Ishikawa (cell line): ENCODE measurements around the gene INTS14.
A peak's percentile ranks its signal among the peaks of the same experiment; 100 is the strongest.

Experiments used
- CEBPB ChIP-seq: IDR thresholded peaks from 2 replicates; pipeline ENCODE4 v1.6.1; 2012
- CREB1 ChIP-seq: IDR thresholded peaks from 2 replicates; pipeline ENCODE4 v1.6.1; 2012; ENCODE audit warnings: low read depth
- EGR1 ChIP-seq: IDR thresholded peaks from 2 replicates; pipeline ENCODE4 v1.6.1; 2012
- EP300 ChIP-seq: IDR thresholded peaks from 2 replicates; pipeline ENCODE4 v1.6.1; 2012; ENCODE audit warnings: borderline replicate concordance
- FOXM1 ChIP-seq: IDR thresholded peaks from 2 replicates; pipeline ENCODE4 v1.6.1; 2012; ENCODE audit warnings: low read depth, borderline replicate concordance
- NFIC ChIP-seq: IDR thresholded peaks from 2 replicates; pipeline ENCODE4 v1.6.1; 2012
- RAD21 ChIP-seq: IDR thresholded peaks from 2 replicates; pipeline ENCODE4 v1.6.1; 2012; ENCODE audit warnings: low read depth
- TAF1 ChIP-seq: IDR thresholded peaks from 2 replicates; pipeline ENCODE4 v1.6.1; 2012; ENCODE audit warnings: low read depth, mild to moderate bottlenecking
- TCF12 ChIP-seq: IDR thresholded peaks from 2 replicates; pipeline ENCODE4 v1.6.1; 2012; ENCODE audit warnings: low read depth
- TEAD4 ChIP-seq: IDR thresholded peaks from 2 replicates; pipeline ENCODE4 v1.6.1; 2012
- YY1 ChIP-seq: IDR thresholded peaks from 2 replicates; pipeline ENCODE4 v1.6.1; 2012; ENCODE audit warnings: low read depth
- ZBTB7A ChIP-seq: IDR thresholded peaks from 2 replicates; pipeline ENCODE4 v1.6.1; 2012; ENCODE audit warnings: low read depth
- TF ChIP-seq, protein P1 (sequence below): IDR thresholded peaks from 2 replicates; pipeline ENCODE4 v1.6.1; 2012
- TF ChIP-seq, protein P2 (sequence below): IDR thresholded peaks from 2 replicates; pipeline ENCODE4 v1.6.1; 2012
- TF ChIP-seq, protein P3 (sequence below): IDR thresholded peaks from 2 replicates; pipeline ENCODE4 v1.6.1; 2012; ENCODE audit warnings: low read depth, mild to moderate bottlenecking

Gene INTS14

DNA sequence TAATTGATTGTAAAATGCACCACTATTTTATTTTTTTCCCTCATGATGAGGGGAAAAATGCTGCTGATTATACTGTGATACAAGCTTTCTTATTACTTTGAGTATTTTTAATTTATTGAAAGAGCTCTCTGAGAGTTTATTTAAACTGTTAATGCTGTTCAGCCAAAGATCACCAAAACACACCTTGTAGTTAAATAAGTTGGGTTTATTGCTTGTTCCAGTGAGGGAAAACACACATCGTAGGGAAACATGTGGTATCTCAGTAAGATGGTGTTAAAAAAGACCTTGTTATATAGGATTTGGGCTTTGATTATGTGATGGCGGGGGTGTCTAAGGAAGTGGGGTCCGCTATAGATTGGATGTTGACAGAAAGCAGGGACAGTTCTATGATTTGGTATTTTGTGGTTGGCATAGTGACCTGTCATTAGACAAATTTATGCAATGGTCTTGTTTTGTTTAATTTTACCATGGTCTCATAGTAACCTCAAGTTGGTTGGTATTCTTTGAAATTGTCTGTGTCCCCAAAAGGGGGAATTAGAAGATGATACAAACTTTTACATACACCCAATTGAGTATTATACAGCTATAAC is 69.6 kb downstream of the INTS14 start:
- TF ChIP-seq CREB1 (no peak), ZBTB7A (no peak), TAF1 (no peak), EP300 (no peak), TEAD4 (no peak)
- TF ChIP-seq, protein P1, sequence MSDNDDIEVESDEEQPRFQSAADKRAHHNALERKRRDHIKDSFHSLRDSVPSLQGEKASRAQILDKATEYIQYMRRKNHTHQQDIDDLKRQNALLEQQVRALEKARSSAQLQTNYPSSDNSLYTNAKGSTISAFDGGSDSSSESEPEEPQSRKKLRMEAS: no peak

DNA sequence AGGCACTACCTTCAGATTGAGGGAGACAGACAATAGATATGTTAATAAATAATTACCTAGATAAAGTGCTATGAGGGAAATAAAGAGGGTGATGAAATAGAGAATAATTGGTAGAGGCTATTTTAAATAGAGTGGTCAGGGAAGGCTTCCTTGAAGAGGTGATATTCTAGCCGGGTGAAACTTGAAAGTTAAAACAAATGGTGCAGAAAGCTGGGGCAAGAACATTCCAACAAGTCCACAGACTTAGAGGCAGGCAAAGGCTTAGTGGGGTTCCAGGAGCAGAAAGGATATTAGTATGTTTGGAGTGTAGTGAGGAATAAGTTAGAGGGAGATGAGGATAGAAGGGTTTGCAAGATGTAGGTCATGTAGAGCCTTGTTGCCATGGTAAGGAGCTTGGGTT is 70.6 kb downstream of the INTS14 start:
- no peak for TF ChIP-seq TCF12
- TF ChIP-seq, protein P1: no peak
- TF ChIP-seq, protein P2, sequence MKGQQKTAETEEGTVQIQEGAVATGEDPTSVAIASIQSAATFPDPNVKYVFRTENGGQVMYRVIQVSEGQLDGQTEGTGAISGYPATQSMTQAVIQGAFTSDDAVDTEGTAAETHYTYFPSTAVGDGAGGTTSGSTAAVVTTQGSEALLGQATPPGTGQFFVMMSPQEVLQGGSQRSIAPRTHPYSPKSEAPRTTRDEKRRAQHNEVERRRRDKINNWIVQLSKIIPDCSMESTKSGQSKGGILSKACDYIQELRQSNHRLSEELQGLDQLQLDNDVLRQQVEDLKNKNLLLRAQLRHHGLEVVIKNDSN: no peak
- TF ChIP-seq NFIC: no peak
- no peak for TF ChIP-seq TEAD4
- no peak for TF ChIP-seq RAD21
- TF ChIP-seq CREB1: no peak
- TF ChIP-seq YY1: no peak
- TF ChIP-seq EGR1: no peak
- no peak for TF ChIP-seq ZBTB7A

DNA sequence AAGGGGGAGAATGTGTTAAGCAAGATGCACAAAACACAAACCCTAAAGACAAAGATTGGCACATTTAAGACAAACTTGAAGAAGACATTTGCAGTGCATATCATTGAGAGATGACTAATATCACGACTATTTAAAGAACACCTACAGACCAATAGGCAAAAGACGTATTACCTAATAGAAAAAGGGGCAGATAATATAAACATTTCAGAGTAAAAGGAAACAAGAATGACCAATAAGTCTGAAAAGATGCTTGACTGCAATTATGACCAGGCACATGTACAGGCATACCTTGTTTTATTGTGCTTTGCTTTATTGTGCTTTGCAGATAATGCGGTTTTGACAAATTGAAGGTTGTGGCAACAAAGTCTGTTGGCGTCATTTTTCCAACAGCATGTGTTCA is 75.7 kb downstream of the INTS14 start:
- TF ChIP-seq, protein P1: no peak

DNA sequence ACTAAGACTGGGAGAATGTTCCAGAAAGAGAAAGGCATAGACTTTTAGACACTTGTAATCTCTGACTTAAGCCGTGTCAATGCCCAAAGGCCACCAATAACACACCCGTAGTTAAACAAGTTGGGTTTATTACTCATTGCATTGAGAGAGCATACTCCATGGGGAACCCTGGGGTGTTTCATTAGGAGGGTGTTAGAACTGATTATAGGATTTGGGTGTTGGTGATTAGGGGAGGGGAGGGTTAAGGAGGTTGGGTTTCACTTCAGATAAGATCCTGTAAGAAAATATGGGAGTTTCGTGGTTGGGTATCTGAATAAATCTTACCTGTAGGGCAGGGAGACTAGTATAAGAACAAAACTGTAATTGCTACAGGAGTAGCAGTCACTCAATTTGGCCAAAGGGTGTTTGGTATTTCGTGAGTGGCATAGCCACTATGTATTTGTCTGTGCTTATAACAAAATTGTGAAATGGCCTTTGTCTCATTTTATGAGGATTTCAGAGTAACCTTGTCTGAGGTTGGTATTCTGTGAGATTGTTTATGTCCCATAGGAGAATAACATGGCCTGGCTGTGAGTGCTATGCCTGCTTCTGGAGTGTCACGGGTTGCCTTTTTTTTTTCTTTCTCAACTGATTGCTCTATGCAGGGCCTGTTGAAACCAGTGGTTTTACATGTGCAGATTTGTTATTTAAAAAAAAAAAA is 77.7 kb downstream of the INTS14 start:
- TF ChIP-seq EGR1: no peak
- TF ChIP-seq CEBPB: no peak
- TF ChIP-seq EP300: no peak

DNA sequence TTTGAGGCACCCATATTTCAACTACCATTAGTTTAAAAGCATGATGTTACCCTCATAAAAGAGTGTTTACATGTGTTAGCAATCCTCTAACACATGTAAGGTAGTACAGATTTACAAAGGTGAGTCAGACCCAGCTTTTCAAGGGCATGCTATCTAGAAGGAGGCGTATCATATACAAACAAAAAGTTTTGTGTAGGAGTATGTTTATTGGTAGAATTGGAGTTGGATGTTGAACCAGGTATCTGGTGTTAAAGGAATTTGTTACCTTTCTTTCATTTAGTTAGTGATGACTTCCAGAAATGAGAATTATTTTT is 78.2 kb downstream of the INTS14 start:
- TF ChIP-seq CEBPB (no peak), ZBTB7A (no peak), TCF12 (no peak), NFIC (no peak), FOXM1 (no peak), YY1 (no peak), TAF1 (no peak), EGR1 (no peak), EP300 (no peak), TEAD4 (no peak), CREB1 (no peak), RAD21 (no peak)
- TF ChIP-seq, protein P2: no peak
- TF ChIP-seq, protein P1: no peak
- TF ChIP-seq, protein P3, sequence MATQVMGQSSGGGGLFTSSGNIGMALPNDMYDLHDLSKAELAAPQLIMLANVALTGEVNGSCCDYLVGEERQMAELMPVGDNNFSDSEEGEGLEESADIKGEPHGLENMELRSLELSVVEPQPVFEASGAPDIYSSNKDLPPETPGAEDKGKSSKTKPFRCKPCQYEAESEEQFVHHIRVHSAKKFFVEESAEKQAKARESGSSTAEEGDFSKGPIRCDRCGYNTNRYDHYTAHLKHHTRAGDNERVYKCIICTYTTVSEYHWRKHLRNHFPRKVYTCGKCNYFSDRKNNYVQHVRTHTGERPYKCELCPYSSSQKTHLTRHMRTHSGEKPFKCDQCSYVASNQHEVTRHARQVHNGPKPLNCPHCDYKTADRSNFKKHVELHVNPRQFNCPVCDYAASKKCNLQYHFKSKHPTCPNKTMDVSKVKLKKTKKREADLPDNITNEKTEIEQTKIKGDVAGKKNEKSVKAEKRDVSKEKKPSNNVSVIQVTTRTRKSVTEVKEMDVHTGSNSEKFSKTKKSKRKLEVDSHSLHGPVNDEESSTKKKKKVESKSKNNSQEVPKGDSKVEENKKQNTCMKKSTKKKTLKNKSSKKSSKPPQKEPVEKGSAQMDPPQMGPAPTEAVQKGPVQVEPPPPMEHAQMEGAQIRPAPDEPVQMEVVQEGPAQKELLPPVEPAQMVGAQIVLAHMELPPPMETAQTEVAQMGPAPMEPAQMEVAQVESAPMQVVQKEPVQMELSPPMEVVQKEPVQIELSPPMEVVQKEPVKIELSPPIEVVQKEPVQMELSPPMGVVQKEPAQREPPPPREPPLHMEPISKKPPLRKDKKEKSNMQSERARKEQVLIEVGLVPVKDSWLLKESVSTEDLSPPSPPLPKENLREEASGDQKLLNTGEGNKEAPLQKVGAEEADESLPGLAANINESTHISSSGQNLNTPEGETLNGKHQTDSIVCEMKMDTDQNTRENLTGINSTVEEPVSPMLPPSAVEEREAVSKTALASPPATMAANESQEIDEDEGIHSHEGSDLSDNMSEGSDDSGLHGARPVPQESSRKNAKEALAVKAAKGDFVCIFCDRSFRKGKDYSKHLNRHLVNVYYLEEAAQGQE: no peak

DNA sequence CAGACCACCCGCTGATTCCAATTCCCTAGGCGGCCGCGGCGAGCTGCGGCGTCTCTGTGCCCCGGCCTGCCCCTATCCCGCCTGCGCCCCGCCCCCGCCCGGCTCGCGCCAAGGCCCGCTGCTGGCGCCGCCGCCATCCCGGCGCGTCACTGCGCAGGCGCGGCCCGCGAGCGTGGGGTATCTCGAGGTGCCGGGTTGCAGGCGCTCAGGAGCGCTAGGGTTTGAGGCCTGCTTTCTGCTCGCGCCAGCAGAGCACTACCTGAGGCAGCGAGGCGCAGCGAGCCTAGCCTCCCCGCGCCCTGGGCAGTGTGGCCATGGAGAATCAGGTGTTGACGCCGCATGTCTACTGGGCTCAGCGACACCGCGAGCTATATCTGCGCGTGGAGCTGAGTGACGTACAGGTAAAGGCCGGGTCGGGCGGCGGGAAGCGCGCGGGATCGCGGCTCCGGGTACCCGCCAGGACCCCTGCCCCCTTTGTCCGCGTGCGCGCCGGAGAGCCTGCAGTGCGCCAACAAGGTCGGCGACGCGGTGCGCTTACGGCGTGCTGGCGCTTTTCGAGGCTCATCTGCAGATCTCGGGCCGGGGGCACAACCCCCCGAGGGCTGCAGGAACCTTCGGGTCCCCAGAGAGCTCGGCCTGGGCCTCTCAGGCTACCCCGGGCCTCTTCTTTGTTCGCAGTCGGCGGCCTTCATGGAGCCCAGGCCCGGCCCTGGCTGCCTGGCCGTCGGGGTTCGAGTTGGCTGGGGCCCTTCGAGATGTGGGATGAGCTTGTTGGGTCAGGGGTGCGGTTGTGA is 80.4 kb downstream of the INTS14 start, which contains the start of gene HACD3:
TSS of gene HACD3 (plus strand) at position 146 of the 794 bp plus-strand sequence. CDS start at position 315, 169 bp downstream.
- TF ChIP-seq EGR1 (peak; percentile 50), TAF1 (peak; percentile 77), ZBTB7A (peak; percentile 83; the same call in 1 of the 2 replicates), NFIC (no peak; the same call in 1 of the 2 replicates), YY1 (no peak), TEAD4 (peak; percentile 16; the same call in 1 of the 2 replicates), EP300 (no peak), FOXM1 (no peak), TCF12 (peak; percentile 45; the same call in 1 of the 2 replicates), RAD21 (no peak), CEBPB (no peak), CREB1 (no peak)
- TF ChIP-seq, protein P3: no peak
- TF ChIP-seq, protein P1: peak; percentile 96
- TF ChIP-seq, protein P2: peak; percentile 5; the same call in 1 of the 2 replicates
